Activated CD4-positive, alpha-beta memory T cell treated with anti-CD3 and anti-CD28 coated beads for 36 hours (primary cell): ENCODE data around the gene LYST. TPM values are rescaled to one million over a fixed set of nuclear protein-coding genes. Genes with fewer than 3 reads are reported as not detected.
"Not testable (repeated sequence)": the region's sequence is repeated elsewhere in the genome, so short reads cannot be mapped to it uniquely, and the experiment has no call there.

Experiments
- CTCF ChIA-PET: fragments of 350-600 bp; sonication (Branson Sonifier 250); formaldehyde crosslinking; loops from one replicate; lab custom pipeline; 2021; ENCODE audit warnings: antibody characterized with exemption, inconsistent platforms; lab: Charles Lee
- POLR2A ChIA-PET: fragments of 350-600 bp; sonication (Branson Sonifier 250); formaldehyde crosslinking; loops from one replicate; lab custom pipeline; 2021; ENCODE audit warnings: antibody characterized with exemption; lab: Charles Lee
- DNase-seq: peaks from one replicate; pipeline ENCODE4 v3.0.0-alpha.2; 2020
- H3K27ac Mint-ChIP-seq: one replicate; pipeline ENCODE4 v1.8.0; 2021; ENCODE audit warnings: mixed read lengths
- H3K27me3 Mint-ChIP-seq: one replicate; pipeline ENCODE4 v1.8.0; 2021; ENCODE audit warnings: mixed read lengths
- H3K36me3 Mint-ChIP-seq: one replicate; pipeline ENCODE4 v1.8.0; 2021; ENCODE audit warnings: mixed read lengths
- H3K4me1 Mint-ChIP-seq: one replicate; pipeline ENCODE4 v1.8.0; 2021; ENCODE audit warnings: low read depth, mixed read lengths
- H3K4me3 Mint-ChIP-seq: one replicate; pipeline ENCODE4 v1.8.0; 2021; ENCODE audit warnings: mild to moderate bottlenecking, mixed read lengths
- H3K9me3 Mint-ChIP-seq: one replicate; pipeline ENCODE4 v1.8.0; 2021; ENCODE audit warnings: mixed read lengths
- intact Hi-C: fragments of 100-400 bp; cut with micrococcal nuclease; formaldehyde crosslinking; loops from one replicate; pipeline ENCODE4 v1.15.1; 2023
- total RNA-seq, 2 experiments: library from RNA; stranded (reverse); gene quantifications; one replicate each; pipeline ENCODE4 v1.2.3, GENCODE V29; 2021

The LYST gene
- total RNA-seq, 2 experiments from 2014 or later: 26.5 to 28.0 TPM

DNA sequence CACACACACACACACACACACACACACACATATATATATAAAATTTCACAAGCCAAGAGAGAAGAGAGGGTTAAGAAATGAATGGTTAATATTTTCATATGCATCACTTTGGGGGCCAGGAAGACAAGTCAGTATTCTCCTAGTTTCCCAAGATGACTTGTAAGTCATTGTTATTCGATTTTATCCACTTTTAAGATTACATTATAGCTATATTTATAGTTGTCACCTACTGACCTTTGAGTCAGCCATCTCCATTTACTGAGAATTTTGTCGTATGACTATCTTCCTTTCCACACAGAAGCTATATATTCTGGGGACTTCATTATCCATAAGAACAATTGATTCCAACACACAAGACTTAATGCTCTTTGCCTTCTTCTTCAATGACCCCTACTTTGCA lies 8.9 kb downstream of the LYST start:
- peak overlapping the region; percentile 70 for H3K27ac Mint-ChIP-seq
- H3K4me3 Mint-ChIP-seq: no peak overlapping the region
- no peaks in the 10 kb centered on the region for H3K36me3 Mint-ChIP-seq
- ChIA-PET POLR2A (interaction anchor here (1.0 to 2.4 kb wide), 6 partner anchors 9 to 142 kb away, joined by 3 to 37 read pairs (median 6); partner anchors contain the start of gene LYST), CTCF (interaction anchor here (0.7 to 2.4 kb wide), 8 partner anchors 8 to 344 kb away, joined by 3 to 18 read pairs (median 4); partner anchors contain the start of gene LYST)
- no peak for DNase-seq
- intact Hi-C loops: loop anchor here (1.0 to 5.0 kb wide), 5 partner anchors 15 to 650 kb away; no protein-coding TSS in a partner anchor
- no peaks in the 10 kb centered on the region for H3K9me3 Mint-ChIP-seq
- H3K27me3 Mint-ChIP-seq: no peaks in the 10 kb centered on the region
- peaks cover 51% of the 10 kb centered on the region for H3K4me1 Mint-ChIP-seq

DNA sequence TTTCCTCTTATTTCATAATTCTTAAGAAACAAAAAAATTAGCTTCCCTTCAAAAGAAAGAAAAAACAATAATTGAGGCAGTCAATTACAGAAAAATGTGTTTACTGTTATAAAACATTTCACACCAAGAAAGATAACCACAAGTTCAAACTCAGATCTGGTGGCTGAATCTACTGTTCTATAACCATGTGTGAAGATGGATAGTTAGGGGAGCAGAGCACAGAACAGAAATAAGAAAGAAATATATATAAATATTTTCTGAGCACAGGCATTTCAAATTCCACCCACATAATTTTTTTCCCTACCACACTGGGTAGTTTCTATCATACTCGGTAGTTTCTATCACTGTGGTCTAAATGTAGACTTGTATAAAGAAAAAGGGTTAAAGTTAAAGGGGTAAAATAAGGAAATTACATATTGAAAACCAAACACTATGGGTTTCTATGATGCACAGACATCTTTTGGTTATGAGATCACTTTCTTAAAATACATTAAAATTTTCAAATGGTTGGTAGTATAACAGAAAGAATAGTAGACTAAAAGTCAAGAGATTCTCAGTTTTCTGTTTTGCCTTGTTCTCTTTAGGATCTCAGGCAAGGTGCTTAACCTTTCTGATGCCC lies 10.8 kb downstream of the LYST start:
- intact Hi-C loops: loop anchor here (1.0 to 5.0 kb wide), 7 partner anchors 9 to 651 kb away; no protein-coding TSS in a partner anchor
- H3K4me3 Mint-ChIP-seq: no peak overlapping the region
- peaks cover 47% of the 10 kb centered on the region for H3K4me1 Mint-ChIP-seq

DNA sequence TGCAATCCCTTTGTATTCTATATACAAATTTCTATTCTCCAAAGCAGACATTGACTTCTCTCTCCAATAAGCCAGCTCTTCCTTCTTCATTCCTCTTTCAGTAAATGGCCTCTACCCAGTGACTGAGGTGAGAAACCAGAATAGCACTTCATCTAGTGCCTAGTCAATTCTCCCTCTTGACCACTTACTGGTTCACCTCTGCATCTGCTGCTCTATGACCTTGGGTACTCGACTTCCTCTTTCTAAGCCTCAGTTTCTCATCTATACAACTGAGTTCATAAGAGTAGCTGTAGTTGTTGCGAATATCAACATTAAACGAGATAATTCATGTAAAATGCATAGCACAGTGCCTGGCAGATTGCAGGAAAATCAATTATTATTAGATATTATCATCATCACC lies 12.4 kb downstream of the LYST start:
- no peak for DNase-seq
- peaks cover 2% of the 10 kb centered on the region for H3K36me3 Mint-ChIP-seq
- no peak overlapping the region for H3K4me3 Mint-ChIP-seq
- no peaks in the 10 kb centered on the region for H3K9me3 Mint-ChIP-seq
- CTCF ChIA-PET: interaction anchor here (3.0 kb wide), 1 partner anchor 12 kb away, joined by 12 read pairs; no protein-coding TSS in a partner anchor
- no peak overlapping the region for H3K27ac Mint-ChIP-seq
- no peaks in the 10 kb centered on the region for H3K27me3 Mint-ChIP-seq
- POLR2A ChIA-PET: no interaction called here
- intact Hi-C loops: no loop called here
- peaks cover 63% of the 10 kb centered on the region for H3K4me1 Mint-ChIP-seq

More for the DNA sequence above, 10.8 kb downstream of the LYST start:
- POLR2A ChIA-PET: interaction anchor here (0.9 to 2.4 kb wide), 3 partner anchors 11 to 46 kb away, joined by 3 to 37 read pairs (median 3); partner anchors contain the start of gene LYST
- H3K36me3 Mint-ChIP-seq: peaks cover 2% of the 10 kb centered on the region
- DNase-seq: no peak
- no peaks in the 10 kb centered on the region for H3K9me3 Mint-ChIP-seq
- H3K27me3 Mint-ChIP-seq: no peaks in the 10 kb centered on the region
- H3K27ac Mint-ChIP-seq: no peak overlapping the region
- CTCF ChIA-PET: interaction anchor here (0.9 to 2.4 kb wide), 4 partner anchors 11 to 116 kb away, joined by 3 to 18 read pairs (median 4); no protein-coding TSS in a partner anchor

DNA sequence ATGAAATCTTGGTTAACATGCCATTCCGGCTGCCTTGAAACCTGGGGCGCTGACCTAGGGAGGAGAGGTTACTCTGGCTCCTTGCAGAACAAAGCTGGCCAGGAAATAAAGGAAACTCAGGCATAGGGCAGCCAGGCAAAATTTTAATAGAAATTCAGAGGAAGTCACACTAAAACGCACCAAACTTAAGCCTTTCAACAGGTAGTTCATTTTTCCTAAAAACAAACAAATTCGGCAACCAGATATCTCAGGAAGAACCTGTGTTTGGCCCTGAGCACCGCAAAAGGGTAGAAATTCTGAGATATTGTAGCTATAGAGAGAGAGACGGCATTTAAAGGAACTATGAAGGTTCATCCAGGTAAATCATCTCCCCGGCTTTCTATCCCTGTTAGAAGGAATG lies 13.1 kb downstream of the LYST start:
- H3K27me3 Mint-ChIP-seq: no peaks in the 10 kb centered on the region
- ChIA-PET CTCF (interaction anchor here (3.0 kb wide), 1 partner anchor 11 kb away, joined by 12 read pairs; no protein-coding TSS in a partner anchor), POLR2A (interaction anchor here (1.3 kb wide), 1 partner anchor 64 kb away, joined by 4 read pairs; no protein-coding TSS in a partner anchor)
- intact Hi-C loops: no loop called here
- DNase-seq: no peak
- no peak overlapping the region for H3K27ac Mint-ChIP-seq
- peaks cover 2% of the 10 kb centered on the region for H3K36me3 Mint-ChIP-seq
- H3K4me1 Mint-ChIP-seq: peaks cover 70% of the 10 kb centered on the region
- H3K4me3 Mint-ChIP-seq: no peak overlapping the region
- H3K9me3 Mint-ChIP-seq: no peaks in the 10 kb centered on the region

DNA sequence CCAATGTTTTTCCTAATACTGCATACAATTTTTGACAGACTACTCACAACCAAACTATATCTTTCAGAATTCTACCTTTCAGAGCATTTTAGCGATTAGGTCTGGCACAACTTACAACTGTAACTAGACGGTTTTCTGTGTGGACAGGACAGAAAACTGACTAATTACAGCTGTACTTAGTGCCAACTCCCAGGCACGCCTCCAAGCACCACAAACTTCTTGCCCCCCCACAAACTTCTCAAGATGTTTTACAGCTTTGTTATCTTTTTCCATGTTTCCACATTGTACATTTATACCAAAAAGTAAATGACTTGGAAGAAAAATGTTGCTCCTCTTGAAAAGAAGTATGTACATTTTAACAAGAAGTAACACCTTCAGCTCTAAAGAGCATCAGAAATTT lies 13.8 kb downstream of the LYST start:
- H3K4me3 Mint-ChIP-seq: no peak overlapping the region
- ChIA-PET CTCF (interaction anchor here (1.0 to 3.0 kb wide), 3 partner anchors 10 to 119 kb away, joined by 3 to 12 read pairs (median 3); no protein-coding TSS in a partner anchor), POLR2A (interaction anchor here (1.3 kb wide), 1 partner anchor 65 kb away, joined by 4 read pairs; no protein-coding TSS in a partner anchor)
- no peaks in the 10 kb centered on the region for H3K27me3 Mint-ChIP-seq
- no peaks in the 10 kb centered on the region for H3K9me3 Mint-ChIP-seq
- intact Hi-C loops: no loop called here
- H3K36me3 Mint-ChIP-seq: peaks cover 2% of the 10 kb centered on the region
- no peak overlapping the region for H3K27ac Mint-ChIP-seq
- no peak for DNase-seq
- peaks cover 75% of the 10 kb centered on the region for H3K4me1 Mint-ChIP-seq

DNA sequence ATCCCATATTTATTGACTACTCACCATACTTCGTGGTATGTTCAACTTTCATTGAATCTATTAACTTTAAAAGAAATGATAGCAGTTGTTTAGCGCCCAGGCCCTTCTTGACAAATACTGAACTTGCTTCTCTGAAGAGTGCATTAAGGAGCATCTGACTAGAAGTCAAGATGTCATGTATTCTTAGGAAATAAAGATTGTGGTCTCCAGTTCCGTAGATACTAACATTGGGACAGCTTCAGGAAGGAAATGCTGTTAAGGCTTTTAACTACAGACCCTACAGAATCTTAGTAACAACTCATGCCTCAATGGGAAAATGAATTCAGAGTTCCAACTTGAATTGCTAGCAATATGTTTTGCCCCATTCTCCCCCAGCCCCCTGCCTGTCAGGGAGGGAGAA lies 14.8 kb downstream of the LYST start:
- no peaks in the 10 kb centered on the region for H3K27me3 Mint-ChIP-seq
- H3K9me3 Mint-ChIP-seq: peaks cover 4% of the 10 kb centered on the region
- peaks cover 75% of the 10 kb centered on the region for H3K4me1 Mint-ChIP-seq
- H3K36me3 Mint-ChIP-seq: peaks cover 7% of the 10 kb centered on the region
- no peak for DNase-seq
- CTCF ChIA-PET: interaction anchor here (1.4 to 3.0 kb wide), 2 partner anchors 9 to 120 kb away, joined by 3 to 12 read pairs; no protein-coding TSS in a partner anchor
- intact Hi-C loops: no loop called here
- no peak overlapping the region for H3K27ac Mint-ChIP-seq
- POLR2A ChIA-PET: no interaction called here
- H3K4me3 Mint-ChIP-seq: no peak overlapping the region

DNA sequence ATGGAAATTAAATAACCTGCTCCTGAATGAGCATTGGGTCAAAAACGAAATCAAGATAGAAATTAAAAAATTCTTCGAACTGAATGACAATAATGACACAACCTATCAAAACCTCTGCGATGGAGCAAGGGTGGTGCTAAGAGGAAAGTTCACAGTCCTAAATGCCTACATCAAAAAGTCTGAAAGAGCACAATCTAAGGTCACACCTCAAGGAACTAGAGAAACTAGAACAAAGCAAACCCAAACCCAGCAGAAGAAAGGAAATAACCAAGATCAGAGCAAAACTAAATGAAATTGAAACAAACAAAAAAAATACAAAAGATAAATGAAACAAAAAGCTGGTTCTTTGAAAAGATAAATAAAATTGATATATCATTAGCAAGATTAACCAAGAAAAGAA lies 18.5 kb downstream of the LYST start:
- POLR2A ChIA-PET, DNase-seq, H3K9me3 Mint-ChIP-seq, intact Hi-C loops, H3K27me3 Mint-ChIP-seq: not testable (repeated sequence)
- Mint-ChIP-seq H3K4me1 (peaks cover 65% of the 10 kb centered on the region), H3K27ac (peak overlapping the region; percentile 50), H3K4me3 (peak overlapping the region; percentile 49), H3K36me3 (peaks cover 10% of the 10 kb centered on the region)
- CTCF ChIA-PET: interaction anchor here (1.2 kb wide), 1 partner anchor 124 kb away, joined by 3 read pairs; no protein-coding TSS in a partner anchor

DNA sequence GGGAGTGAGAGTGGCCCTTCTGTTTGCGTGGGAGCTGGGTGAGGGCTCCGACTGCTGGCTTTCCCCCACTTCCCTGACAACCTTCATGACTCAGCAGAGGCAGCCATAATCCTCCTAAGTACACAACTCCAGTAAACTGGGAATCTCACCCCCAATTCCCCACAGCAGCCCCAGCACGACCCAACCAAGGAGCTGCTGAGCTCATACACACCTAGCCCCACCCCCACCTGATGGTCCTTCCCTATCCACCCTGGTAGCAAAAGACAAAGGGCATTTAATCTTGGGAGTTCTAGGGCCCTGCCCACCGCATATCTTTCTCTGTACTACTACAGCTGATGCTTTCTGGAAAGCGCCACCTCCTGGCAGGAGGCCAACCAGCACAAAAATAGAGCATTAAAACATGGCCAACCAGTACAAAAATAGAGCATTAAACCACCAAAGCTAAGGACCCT lies 21.0 kb downstream of the LYST start:
- DNase-seq: peak; percentile 31
- CTCF ChIA-PET: interaction anchor here (0.7 to 5.7 kb wide), 7 partner anchors 10 to 126 kb away, joined by 3 to 47 read pairs (median 4); no protein-coding TSS in a partner anchor
- H3K9me3 Mint-ChIP-seq, H3K27ac Mint-ChIP-seq, POLR2A ChIA-PET, H3K27me3 Mint-ChIP-seq, H3K36me3 Mint-ChIP-seq, intact Hi-C loops, H3K4me3 Mint-ChIP-seq: not testable (repeated sequence)
- H3K4me1 Mint-ChIP-seq: peaks cover 61% of the 10 kb centered on the region

DNA sequence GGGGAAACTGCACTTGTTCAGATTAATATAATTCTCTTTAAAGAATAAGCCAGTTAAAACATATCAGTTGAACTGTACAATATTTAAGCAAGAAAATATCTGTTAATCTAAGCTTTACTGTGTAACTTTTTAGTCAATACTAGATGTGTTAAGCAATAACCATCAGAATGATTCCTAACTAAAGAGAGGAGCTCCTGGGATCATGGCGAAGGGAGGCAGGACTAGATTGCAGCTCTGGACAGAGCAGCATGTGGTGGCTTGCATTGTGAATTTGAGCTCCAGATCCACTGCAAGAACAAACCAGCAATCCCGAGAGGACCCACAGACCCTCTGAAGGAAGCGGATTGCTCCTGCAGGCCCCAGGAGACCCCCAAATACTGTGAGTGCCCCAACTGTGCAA lies 21.9 kb downstream of the LYST start:
- H3K27me3 Mint-ChIP-seq: no peaks in the 10 kb centered on the region
- intact Hi-C loops: no loop called here
- peaks cover 56% of the 10 kb centered on the region for H3K4me1 Mint-ChIP-seq
- peaks cover 6% of the 10 kb centered on the region for H3K9me3 Mint-ChIP-seq
- H3K36me3 Mint-ChIP-seq: peaks cover 8% of the 10 kb centered on the region
- no peak overlapping the region for H3K27ac Mint-ChIP-seq
- H3K4me3 Mint-ChIP-seq: no peak overlapping the region
- POLR2A ChIA-PET: no interaction called here
- CTCF ChIA-PET: interaction anchor here (1.1 to 5.7 kb wide), 6 partner anchors 10 to 127 kb away, joined by 3 to 47 read pairs (median 4); no protein-coding TSS in a partner anchor
- DNase-seq: no peak

DNA sequence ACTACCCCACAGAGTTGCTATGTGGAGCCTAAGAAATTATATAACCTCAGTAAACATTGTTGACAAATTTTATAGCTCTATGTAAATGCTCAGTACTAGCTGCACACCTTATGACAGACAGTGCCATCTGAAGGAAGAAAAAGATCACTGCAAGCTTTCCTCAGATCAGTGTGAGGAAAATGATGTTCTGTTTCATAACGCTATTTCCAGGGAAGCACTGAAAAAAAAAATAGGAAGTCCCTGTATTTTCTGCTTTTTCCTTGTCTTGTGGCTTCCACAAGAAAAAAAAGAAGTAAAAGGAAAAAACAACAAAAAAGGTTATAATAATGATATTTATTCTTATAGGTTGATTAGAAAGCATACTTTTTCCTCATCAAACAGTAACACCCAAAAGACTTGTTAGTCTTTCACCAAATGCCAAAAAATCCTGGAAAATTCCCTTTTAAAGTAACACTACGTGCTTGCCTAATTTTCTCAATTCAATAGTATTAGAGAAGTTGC lies 23.2 kb downstream of the LYST start:
- Mint-ChIP-seq H3K27ac (no peak overlapping the region), H3K4me3 (no peak overlapping the region), H3K36me3 (peaks cover 8% of the 10 kb centered on the region), H3K9me3 (peaks cover 6% of the 10 kb centered on the region), H3K27me3 (no peaks in the 10 kb centered on the region), H3K4me1 (peaks cover 48% of the 10 kb centered on the region)
- no peak for DNase-seq
- ChIA-PET CTCF (interaction anchor here (0.7 to 5.7 kb wide), 15 partner anchors 9 to 583 kb away, joined by 3 to 47 read pairs (median 4); partner anchors contain the start of genes B3GALNT2 and LYST), POLR2A (no interaction called here)
- intact Hi-C loops: no loop called here

DNA sequence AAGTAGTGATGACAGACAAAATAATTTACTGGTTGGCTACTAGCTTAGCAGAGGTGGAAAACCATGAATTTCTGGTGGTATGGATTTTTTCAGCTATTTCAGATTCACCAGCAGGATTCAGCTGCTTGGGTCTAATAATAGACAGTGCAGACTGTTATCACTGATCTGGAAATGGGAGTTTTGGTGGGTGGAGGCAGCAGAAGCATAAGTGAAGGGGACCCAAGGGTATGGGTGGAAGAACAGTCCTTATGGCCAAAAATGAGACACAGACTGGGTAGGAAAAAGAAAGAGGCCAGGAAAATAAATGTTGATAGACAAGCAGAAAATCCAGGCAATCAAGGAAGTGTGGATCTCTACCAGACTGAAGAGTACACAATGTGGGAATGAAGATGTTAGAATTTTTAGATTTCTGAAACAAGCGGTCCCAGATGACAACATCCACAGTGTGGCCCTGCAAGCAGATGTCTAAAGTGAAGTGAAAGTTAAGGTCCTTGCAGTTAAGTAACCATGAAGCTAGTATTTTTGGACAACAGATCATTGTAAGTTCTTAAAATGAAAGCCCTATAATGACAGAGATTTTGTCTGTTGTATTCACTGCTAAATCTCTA lies 24.7 kb downstream of the LYST start:
- ChIA-PET CTCF (interaction anchor here (0.9 to 5.7 kb wide), 10 partner anchors 11 to 337 kb away, joined by 3 to 47 read pairs (median 5); partner anchors contain the start of genes B3GALNT2 and LYST), POLR2A (no interaction called here)
- no peak for DNase-seq
- H3K27me3 Mint-ChIP-seq: no peaks in the 10 kb centered on the region
- peaks cover 33% of the 10 kb centered on the region for H3K4me1 Mint-ChIP-seq
- no peak overlapping the region for H3K4me3 Mint-ChIP-seq
- H3K9me3 Mint-ChIP-seq: peaks cover 3% of the 10 kb centered on the region
- no peak overlapping the region for H3K27ac Mint-ChIP-seq
- intact Hi-C loops: no loop called here
- H3K36me3 Mint-ChIP-seq: peaks cover 5% of the 10 kb centered on the region
